Suprapubic skin (tissue), 3 donors: Measurements from ENCODE around the gene TXNDC11.

Experiments used
- CTCF ChIP-seq, 2 donors: fragments of 200-600 bp in 1 of 2; fragments of 450-650 bp in 1 of 2; sonication (generic) in 1 of 2; IDR thresholded peaks; one replicate each; pipeline ENCODE4 v1.5.1; 2016 to 2019; ENCODE audit warnings: antibody characterized with exemption in 2 of 2, mild to moderate bottlenecking in 1 of 2, moderate library complexity in 1 of 2
- EP300 ChIP-seq: sonication (generic); formaldehyde crosslinking; IDR thresholded peaks from one replicate; pipeline ENCODE4 v1.6.1; 2017; ENCODE audit warnings: antibody characterized with exemption
- POLR2A ChIP-seq, 2 donors: fragments of 450-650 bp; IDR thresholded peaks; one replicate each; pipeline ENCODE4 v1.6.1; 2017; ENCODE audit warnings: antibody characterized with exemption in 2 of 2, mild to moderate bottlenecking in 2 of 2, moderate library complexity in 2 of 2

GRCh38 chr16:11679250-11679649, 63.4 kb downstream of the TXNDC11 start:
- TF ChIP-seq CTCF (IDR thresholded peaks at IDR 0.05) (no peak), POLR2A (IDR thresholded peaks at IDR 0.05) (no peak), EP300 (no peak)
